T follicular helper cell (primary cell): ENCODE measurements around the gene LRP1.

ENCODE experiments used
- DNase-seq: peaks from one replicate; pipeline ENCODE4 v3.0.0-alpha.2; 2020; ENCODE audit warnings: low read depth

LRP1 gene

DNA sequence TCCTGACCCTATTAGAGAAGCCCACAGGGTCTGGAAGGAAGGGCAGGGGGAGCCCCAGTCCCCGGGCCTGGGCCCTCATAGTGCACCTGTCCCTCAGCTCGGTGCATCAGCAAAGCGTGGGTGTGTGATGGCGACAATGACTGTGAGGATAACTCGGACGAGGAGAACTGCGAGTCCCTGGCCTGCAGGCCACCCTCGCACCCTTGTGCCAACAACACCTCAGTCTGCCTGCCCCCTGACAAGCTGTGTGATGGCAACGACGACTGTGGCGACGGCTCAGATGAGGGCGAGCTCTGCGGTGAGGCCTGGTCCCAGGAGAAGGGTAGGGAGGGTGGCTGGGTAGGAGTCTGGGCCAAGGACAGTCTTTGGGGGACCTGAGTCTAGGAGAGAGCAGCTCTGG, 45.4 kb downstream of the LRP1 start:
- no peak for DNase-seq

DNA sequence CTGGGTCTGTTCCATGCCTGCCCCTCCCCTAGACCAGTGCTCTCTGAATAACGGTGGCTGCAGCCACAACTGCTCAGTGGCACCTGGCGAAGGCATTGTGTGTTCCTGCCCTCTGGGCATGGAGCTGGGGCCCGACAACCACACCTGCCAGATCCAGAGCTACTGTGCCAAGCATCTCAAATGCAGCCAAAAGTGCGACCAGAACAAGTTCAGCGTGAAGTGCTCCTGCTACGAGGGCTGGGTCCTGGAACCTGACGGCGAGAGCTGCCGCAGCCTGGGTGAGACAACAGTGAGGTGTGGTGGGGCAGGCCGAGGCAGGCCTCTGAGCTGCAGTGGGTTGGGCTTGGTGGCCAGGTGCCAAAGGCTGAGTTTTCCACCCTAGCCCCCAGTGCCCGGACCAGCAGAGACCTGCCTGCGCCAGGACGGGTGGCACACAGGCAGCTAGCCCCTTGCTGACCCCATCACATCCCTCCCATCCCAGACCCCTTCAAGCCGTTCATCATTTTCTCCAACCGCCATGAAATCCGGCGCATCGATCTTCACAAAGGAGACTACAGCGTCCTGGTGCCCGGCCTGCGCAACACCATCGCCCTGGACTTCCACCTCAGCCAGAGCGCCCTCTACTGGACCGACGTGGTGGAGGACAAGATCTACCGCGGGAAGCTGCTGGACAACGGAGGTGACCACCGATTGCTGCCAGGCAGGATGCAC, 47.3 kb downstream of the LRP1 start:
- no peak for DNase-seq

DNA sequence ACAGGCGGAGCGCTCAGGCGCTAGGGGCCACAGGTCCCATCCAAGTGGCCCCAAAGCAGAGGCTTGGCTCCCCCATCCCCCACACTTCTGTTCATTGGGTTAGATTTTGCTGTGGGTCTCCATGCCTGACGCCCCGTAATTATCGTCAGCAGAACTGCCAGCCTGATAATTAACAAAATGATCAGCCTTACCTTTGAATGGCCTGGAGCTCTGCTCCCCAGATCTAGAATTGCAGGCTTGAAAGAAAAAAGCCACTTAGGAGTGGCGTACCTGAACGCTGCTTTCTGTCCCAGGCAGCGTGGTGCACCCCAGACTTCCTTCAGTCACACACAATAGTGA, 47.8 kb downstream of the LRP1 start:
- DNase-seq: no peak

DNA sequence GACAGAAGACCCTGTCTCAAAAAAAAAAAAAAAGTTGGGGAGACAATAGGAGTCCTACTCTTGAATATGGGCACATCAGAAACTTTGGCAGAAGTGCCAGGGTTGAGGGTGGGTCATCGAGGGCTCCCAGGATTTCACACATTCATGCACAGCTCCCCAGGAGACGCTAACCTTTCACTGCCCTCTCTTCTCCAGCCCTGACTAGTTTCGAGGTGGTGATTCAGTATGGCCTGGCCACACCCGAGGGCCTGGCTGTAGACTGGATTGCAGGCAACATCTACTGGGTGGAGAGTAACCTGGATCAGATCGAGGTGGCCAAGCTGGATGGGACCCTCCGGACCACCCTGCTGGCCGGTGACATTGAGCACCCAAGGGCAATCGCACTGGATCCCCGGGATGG, 48.6 kb downstream of the LRP1 start:
- no peak for DNase-seq

DNA sequence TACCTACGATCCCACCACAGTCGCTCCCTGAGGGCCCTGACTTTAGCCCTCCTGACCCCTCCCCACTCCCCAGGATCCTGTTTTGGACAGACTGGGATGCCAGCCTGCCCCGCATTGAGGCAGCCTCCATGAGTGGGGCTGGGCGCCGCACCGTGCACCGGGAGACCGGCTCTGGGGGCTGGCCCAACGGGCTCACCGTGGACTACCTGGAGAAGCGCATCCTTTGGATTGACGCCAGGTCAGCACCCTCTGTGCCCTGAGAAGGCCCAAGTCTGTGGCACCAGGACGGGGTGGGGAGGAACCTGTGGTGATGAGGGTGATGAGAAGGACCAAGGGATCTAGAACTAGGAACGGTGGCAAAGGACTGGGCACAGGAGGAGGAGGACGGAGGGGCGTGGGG, 49.1 kb downstream of the LRP1 start:
- DNase-seq: no peak

DNA sequence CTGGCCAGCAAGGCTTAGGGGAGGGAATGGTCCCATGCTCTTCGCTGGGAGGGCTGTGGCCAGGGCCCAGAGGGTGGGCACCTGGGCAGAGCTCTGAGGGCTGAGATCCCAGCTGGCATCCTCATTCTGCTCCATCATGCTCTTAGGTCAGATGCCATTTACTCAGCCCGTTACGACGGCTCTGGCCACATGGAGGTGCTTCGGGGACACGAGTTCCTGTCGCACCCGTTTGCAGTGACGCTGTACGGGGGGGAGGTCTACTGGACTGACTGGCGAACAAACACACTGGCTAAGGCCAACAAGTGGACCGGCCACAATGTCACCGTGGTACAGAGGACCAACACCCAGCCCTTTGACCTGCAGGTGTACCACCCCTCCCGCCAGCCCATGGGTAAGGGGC, 49.9 kb downstream of the LRP1 start:
- DNase-seq: no peak

DNA sequence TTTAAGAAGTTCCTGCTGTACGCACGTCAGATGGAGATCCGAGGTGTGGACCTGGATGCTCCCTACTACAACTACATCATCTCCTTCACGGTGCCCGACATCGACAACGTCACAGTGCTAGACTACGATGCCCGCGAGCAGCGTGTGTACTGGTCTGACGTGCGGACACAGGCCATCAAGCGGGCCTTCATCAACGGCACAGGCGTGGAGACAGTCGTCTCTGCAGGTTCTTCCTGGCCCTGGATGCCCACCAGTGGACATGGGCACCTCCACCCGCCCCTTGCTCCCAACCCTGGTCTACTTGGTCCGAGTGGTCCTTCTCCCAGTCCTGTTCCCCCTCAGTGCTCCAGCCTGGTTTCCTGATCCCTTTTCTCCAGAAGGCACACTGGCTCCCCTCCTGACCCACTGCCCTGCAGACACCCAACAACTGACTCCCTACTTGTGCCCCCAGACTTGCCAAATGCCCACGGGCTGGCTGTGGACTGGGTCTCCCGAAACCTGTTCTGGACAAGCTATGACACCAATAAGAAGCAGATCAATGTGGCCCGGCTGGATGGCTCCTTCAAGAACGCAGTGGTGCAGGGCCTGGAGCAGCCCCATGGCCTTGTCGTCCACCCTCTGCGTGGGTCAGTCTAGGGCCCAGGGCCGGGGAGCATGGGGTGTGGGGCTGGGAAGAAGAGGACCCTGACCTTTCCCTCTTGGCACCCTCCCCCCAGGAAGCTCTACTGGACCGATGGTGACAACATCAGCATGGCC, 51.2 kb downstream of the LRP1 start:
- no peak for DNase-seq

DNA sequence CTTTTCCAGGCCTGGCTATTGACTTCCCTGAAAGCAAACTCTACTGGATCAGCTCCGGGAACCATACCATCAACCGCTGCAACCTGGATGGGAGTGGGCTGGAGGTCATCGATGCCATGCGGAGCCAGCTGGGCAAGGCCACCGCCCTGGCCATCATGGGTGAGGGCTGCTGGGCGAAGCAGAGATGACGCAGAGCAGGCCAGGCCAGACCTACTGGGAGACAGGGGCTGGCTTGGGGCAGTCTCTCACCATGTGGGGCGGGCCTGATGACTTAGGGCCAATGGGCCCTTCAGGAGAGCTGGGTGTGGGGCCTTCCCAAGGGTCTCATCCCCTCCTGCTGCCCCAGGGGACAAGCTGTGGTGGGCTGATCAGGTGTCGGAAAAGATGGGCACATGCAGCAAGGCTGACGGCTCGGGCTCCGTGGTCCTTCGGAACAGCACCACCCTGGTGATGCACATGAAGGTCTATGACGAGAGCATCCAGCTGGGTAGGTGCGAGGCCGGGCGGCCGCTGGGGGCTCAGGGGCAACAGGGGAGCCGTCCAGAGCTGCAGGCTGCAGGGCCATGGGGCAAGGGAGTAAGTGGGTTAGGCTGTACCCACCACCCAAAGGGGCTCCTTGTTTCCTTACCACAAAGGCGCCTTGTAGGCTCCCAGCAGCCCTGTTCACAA, 52.2 kb downstream of the LRP1 start:
- DNase-seq: no peak

DNA sequence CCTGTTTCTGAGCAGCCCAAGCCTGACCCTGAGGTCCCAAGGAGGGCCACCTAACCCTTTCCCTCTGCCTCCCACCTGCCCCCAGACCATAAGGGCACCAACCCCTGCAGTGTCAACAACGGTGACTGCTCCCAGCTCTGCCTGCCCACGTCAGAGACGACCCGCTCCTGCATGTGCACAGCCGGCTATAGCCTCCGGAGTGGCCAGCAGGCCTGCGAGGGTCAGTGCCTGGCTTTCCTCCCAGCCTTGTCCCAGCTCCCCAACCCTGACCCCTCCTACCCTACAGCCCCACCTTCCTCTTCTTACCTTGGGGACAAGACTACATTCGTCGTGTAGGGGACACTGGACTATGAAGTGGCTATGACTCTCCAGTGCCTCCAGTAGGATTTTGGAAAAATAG, 52.8 kb downstream of the LRP1 start:
- no peak for DNase-seq

DNA sequence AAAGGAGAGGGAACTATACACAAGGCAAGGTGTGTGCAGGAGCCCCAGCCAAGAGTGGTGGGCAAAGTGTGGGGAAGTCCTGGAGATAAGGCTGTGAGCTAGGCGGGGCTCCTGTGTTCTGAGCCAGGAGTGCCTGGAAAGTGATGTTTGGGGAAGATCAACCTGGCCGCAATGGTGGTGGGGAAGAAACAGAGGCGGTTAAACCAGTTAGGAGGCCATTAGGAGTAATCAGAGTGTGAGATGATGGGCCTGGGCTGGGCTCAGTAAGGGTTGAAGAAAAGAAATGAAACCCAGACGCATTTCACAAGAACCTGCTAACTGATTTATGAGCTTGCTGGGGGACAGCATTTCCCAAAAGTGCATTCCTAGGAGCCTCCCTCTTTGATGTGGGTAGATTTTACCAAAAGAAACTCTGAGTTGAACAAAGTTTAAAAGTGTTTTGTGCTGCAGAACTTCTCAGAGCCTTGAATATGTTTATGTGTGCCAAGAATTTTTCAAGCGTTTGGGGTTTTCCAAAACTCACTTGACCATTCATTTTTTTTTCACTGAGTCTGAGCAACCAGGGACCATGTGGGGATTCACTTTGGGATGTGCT, 53.4 kb downstream of the LRP1 start:
- no peak for DNase-seq

DNA sequence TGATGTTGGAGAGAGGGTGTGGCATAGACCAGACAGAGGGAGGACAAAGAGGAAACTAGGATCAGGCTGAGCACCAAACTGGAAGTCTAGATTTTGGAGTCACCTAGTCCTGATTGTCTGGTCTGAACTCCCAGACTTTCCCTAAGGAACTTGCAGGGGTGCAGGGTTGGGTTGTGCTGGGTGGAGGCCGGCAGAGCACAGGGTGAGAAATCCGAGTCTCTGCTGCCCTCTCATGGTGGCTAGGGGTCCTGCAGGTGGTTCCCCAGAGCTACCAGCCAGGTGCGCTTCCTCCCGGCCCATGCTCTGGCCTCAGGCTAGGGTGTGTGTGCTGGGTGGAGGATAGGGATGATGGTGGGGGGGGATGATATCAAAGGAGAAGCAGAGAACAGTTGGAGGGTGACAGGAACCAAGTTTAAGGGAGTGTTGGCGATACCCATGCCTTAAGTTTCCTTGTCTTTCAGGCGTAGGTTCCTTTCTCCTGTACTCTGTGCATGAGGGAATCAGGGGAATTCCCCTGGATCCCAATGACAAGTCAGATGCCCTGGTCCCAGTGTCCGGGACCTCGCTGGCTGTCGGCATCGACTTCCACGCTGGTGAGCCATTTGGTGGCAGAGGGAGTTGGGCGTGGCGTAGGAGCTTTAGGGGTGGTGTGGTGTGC, 54.8 kb downstream of the LRP1 start:
- peak; percentile 66 for DNase-seq

DNA sequence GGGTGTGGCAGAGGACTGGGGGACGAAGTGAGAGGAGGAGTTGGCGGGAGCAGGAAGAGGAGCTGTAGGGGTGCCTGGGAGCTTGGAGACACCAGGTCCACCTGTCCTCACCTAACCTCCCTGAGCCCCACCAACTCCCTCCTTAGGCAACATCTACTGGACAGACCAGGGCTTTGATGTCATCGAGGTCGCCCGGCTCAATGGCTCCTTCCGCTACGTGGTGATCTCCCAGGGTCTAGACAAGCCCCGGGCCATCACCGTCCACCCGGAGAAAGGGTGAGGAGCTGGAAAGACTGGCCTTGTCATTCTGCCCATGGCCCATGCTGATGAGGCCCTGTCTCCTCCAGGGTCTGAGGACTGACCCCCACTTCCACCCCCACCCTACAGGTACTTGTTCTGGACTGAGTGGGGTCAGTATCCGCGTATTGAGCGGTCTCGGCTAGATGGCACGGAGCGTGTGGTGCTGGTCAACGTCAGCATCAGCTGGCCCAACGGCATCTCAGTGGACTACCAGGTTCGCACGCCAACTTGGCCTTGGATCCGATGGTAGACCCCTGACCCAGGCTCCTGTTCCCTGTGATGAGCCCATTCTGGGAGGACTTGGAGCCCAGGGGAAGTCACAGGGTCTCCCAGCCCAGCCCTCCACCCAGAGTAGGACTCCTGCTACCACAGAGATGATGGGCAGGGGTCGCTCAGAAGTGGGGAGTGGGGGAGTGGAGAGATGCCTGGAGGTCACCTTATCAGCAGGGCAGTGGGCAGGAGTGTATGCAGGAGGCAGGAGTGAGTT, 55.8 kb downstream of the LRP1 start:
- no peak for DNase-seq

DNA sequence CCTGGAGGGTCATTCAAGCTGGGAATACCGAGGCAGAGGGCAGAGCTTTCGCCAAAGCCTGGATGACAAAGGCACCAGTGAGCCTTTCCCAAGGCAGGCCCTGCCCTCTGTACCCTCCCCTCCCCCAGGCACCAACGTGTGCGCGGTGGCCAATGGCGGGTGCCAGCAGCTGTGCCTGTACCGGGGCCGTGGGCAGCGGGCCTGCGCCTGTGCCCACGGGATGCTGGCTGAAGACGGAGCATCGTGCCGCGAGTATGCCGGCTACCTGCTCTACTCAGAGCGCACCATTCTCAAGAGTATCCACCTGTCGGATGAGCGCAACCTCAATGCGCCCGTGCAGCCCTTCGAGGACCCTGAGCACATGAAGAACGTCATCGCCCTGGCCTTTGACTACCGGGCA, 57.1 kb downstream of the LRP1 start:
- no peak for DNase-seq

DNA sequence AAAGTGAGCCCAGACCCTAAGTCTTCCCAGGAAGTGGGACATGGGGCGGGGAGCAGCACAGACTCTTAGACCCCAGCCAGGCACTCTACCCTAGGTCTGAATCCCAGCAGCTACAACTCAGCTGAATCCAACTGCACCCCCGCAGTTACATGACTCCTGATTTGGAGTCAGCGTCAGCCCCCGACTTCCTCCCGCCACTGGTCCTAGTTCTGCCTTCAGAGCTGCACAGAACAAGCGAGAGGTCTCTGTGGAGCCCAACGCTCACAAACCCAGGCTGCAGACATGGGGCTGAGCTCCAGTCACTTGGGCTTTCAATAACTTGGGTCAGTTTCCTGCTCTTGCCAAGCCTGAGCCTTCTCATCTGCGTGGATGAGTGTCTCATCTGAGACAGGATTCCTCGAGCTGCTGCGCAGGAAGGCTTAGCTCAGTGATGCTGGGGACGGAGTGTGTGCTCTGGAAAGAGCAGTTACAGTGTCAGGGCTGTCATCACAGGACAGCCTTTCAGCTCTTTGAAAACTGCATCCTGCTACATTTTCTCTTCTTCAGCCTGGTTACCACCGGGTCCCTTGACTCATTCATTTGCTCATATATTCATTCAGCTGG, 57.7 kb downstream of the LRP1 start:
- no peak for DNase-seq

DNA sequence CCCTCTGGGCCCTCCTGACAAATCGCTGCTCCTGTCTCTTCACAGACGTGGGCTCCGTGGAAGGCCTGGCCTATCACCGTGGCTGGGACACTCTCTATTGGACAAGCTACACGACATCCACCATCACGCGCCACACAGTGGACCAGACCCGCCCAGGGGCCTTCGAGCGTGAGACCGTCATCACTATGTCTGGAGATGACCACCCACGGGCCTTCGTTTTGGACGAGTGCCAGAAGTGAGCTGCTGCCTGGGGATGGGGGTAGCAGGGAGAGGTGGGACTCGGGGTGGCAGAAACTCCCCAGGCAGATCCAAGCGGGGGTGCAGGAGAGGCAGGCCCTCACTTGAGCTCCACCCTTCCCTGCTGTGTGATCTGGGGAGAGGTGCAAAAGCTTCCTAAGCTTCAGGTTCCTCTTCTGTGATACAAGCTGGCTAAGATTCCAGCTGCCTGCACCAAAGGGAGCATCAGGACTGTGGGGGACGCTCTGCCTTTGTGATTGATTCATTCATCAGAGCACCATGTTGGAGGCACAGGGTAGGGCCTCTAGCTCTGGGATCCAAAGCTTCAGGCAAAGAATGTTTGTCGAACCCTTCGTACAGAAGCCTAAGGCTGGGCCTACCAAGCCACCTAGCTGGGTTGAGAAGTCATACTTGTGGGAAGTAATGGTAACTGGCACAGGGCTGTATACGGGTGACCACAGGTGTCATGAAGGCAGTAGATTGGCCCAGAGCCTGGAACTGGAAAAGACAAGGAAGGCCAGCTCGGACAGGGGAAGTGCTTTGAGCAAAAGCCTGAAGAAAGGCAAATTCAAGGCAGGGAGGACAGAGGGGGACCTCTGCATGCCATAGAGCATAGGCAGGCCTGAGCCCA, 59.2 kb downstream of the LRP1 start:
- DNase-seq: no peak

DNA sequence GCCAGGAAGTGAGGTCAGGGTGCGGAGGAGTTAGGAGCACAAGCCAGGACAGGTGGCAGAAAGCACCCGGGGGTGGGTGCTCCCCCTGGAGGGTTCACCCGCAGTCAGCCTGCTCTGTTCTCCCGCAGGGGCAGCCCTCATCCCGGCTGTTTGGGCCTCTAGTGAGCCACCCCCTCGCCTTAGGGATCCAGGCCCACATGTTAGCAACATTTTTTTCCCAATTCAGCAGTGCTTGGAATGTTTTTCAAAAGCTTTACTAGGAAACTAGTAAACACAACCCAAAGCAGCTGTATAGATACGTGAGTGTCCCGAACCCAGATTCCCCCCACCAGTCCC, 59.8 kb downstream of the LRP1 start:
- no peak for DNase-seq

DNA sequence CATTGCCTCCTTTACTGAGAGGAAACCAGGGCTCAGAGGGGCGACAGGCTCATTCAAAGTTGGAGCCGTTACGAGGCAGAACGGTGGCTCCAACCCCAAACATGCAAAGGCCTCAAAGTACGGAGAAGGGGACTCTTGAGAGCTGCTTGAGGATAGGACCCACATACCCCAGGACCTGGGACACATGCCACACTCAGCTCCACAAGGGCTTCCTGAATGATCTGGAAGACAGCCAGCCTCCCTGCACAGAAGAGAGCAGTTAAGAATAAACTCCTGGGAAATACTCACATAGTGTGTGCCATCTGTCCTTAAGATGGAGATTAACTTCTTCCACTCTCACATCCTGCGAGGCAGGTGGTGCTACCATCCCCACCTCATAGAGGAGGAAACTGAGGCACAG, 61.8 kb downstream of the LRP1 start:
- no peak for DNase-seq

DNA sequence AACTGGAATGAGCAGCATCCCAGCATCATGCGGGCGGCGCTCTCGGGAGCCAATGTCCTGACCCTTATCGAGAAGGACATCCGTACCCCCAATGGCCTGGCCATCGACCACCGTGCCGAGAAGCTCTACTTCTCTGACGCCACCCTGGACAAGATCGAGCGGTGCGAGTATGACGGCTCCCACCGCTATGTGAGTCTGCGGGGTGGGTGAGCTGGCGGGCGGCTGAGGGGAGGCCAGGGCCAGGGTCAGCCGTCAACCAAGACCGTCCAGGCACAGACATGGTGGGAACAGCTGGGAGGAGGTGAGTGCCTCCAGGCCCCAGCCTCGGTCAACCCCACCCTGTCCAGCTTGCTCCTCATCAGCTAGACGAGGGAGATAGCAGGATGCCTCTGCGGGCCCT, 62.5 kb downstream of the LRP1 start:
- no peak for DNase-seq

DNA sequence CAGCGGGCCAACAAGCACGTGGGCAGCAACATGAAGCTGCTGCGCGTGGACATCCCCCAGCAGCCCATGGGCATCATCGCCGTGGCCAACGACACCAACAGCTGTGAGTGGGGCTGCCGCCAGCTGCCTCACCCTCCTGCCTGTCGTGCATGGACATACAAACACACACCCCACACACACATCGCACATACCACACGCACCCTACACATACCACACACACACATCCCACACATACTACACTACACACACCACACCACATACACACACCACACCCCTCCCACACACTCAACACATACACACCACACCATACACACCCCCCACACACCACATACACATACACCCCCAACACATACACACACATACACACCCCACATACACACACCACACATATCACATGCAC, 63.1 kb downstream of the LRP1 start:
- DNase-seq: no peak

DNA sequence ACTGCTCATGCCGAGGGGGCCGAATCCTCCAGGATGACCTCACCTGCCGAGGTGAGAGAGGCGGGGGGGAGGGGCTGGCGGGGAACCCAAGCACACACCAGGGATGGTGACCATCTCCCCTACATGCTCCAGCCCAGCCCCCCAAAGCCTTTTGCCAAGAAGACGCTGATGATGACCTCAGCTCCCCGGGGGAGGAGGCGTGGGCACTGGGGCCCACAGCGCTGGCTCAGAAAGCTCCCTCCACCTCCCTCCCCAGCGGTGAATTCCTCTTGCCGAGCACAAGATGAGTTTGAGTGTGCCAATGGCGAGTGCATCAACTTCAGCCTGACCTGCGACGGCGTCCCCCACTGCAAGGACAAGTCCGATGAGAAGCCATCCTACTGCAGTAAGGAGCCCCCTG, 64.6 kb downstream of the LRP1 start:
- no peak for DNase-seq
